OCI-LY3 (cell line): ENCODE data around the gene PTPN13.

Experiments
- CTCF ChIP-seq: fragments of 200-600, 300-600 bp; sonication (generic); IDR thresholded peaks from 2 replicates; pipeline ENCODE4 v1.5.1; 2014; ENCODE audit warnings: antibody characterized with exemption, low read length, low read depth
- EZH2phosphoT487 ChIP-seq: fragments of 200-600 bp; shearing (Covaris generic); IDR thresholded peaks from 2 replicates; pipeline ENCODE4 v1.6.1; 2018; ENCODE audit warnings: antibody characterized with exemption, mixed run types, low read depth

- TF ChIP-seq CTCF = no peak
- TF ChIP-seq EZH2phosphoT487 = no peak
Measured at GRCh38 chr4:86815653-86816052, 221.5 kb downstream of the PTPN13 start.
